Heart right ventricle (tissue), 16 donors: Measurements from ENCODE around the gene ANKRD33B. TPM values are rescaled to one million over a fixed set of nuclear protein-coding genes. Genes with fewer than 3 reads are reported as not detected.

ENCODE experiments used
- ATAC-seq, 8 donors: fragments of 200-7000 bp; cut with Tn5 transposase; one replicate each; pipeline ENCODE4 v1.9.1; 2020; ENCODE audit warnings: mild to moderate bottlenecking in 8 of 8, moderate library complexity in 8 of 8, moderate number of reproducible peaks in 1 of 8
- DNase-seq, 2 donors: peaks; one replicate each; pipeline ENCODE4 v3.0.0-alpha.2; 2020
- H3K27ac ChIP-seq, 10 donors: fragments of 200-600 bp; sonication (generic) in 2 of 10; one replicate each; pipeline versions ENCODE4 v1.5.0 to v1.8.0; 2020 to 2022; ENCODE audit warnings: mild to moderate bottlenecking in 3 of 10
- H3K27me3 ChIP-seq, 7 donors: fragments of 200-600 bp; one replicate each; pipeline ENCODE4 v1.8.0; 2021 to 2022; ENCODE audit warnings: mild to moderate bottlenecking in 2 of 7
- H3K36me3 ChIP-seq, 9 donors: fragments of 200-600 bp; sonication (generic) in 1 of 9; one replicate each; pipeline versions ENCODE4 v1.5.0 to v1.8.0; 2020 to 2022; ENCODE audit warnings: mild to moderate bottlenecking in 2 of 9
- H3K4me1 ChIP-seq, 9 donors: fragments of 200-600 bp; sonication (generic) in 1 of 9; one replicate each; pipeline versions ENCODE4 v1.5.0 to v1.8.0; 2020 to 2022; ENCODE audit warnings: mild to moderate bottlenecking in 4 of 9
- H3K4me3 ChIP-seq, 10 donors: fragments of 200-600 bp; sonication (generic) in 2 of 10; one replicate each; pipeline versions ENCODE4 v1.5.0 to v1.8.0; 2020 to 2022; ENCODE audit warnings: mild to moderate bottlenecking in 7 of 10, moderate library complexity in 2 of 10
- H3K9me3 ChIP-seq, 11 donors: fragments of 200-600 bp in 10 of 11; sonication (generic) in 2 of 11; one replicate each; pipeline versions ENCODE4 v1.5.0 to v1.8.0; 2013 to 2022; ENCODE audit warnings: mild to moderate bottlenecking in 2 of 11, control low read depth in 1 of 11, moderate library complexity in 1 of 11
- WGBS, 2 donors: extraction: QIAGEN DNeasy Blood & Tissue Kit; methylation state at CpG; one replicate each; pipeline ENCODE4 v1.1.7; 2013; ENCODE audit warnings: inconsistent platforms in 1 of 2; 5-methylcytosine and 5-hydroxymethylcytosine counted together
- intact Hi-C, 10 donors: fragments of 100-400 bp; cut with DNase I; formaldehyde crosslinking; loops; one replicate each; pipeline versions ENCODE4 v1.11.1 to v1.14.2; 2022
- polyA plus RNA-seq, 2 donors: library from polyadenylated mRNA; stranded (reverse); fragments of 200-250 nt; gene quantifications; one replicate each; pipeline ENCODE4 v1.2.3, GENCODE V29; 2013
- total RNA-seq, 10 donors: library from RNA; stranded (reverse); fragmentation: NEBNext Ultra II Directional in 3 of 10; extraction: Animal tissue kit (Norgen Biotek cat#: 25700) in 3 of 10; gene quantifications; one replicate each; pipeline versions ENCODE4 v1.2.1 to v1.2.4, GENCODE V29; 2021 to 2023
- TF ChIP-seq, protein P1 (sequence below), 9 donors: fragments of 200-600 bp; sonication (generic) in 2 of 9; IDR thresholded peaks; one replicate each; pipeline versions ENCODE4 v1.5.0 to v1.8.0; 2021 to 2022; ENCODE audit warnings: antibody characterized with exemption in 9 of 9, mild to moderate bottlenecking in 5 of 9, moderate library complexity in 1 of 9
- donor health status: Arrhythmogenic right ventricular cardiomyopathy.
- donor health status: ischemic (EF 13 %, LVEDD 7.1; RV severe dilation, severe dysfunction).
- donor health status: healthy with polysubstance abuse.
- donor health status: DM: no; HTN: yes; CAD: no.
- donor health status: DM: no; HTN: no; CAD: no.
- donor health status: ischemic (EF 25% LVEDD 6.9; RV normal size, moderate dysfunction).
- donor health status: ischemic (EF 25% LVEDD 5.7; RV mildly dilated, moderate dysfunction).
- donor health status: healthy.
- donor health status: DM: yes; HTN: yes; CAD: no.
- donor health status: Ischemic cardiomyopathy.
- donor health status: ischemic (EF 35%, LVEDD 5.7; RV mildly dilated, moderate dysfunction).
- donor health status: nonischemic (EF 11% LVEDD 7.7; RV severe dilation, severe dysfunction).
- donor health status: DM: yes; HTN: yes; CAD: no.
- donor health status: PGD.
- donor health status: ischemic (EF 29% LVEDD 5.4; RV normal size, mild dysfunction).
- donor health status: nonischemic (EF 23%, LVEDD 6.1; RV moderate dilation, normal function).

ANKRD33B gene
- total and polyA plus RNA-seq, 12 donors, result 0.46 to 33.0 (median 13.3) TPM

DNA sequence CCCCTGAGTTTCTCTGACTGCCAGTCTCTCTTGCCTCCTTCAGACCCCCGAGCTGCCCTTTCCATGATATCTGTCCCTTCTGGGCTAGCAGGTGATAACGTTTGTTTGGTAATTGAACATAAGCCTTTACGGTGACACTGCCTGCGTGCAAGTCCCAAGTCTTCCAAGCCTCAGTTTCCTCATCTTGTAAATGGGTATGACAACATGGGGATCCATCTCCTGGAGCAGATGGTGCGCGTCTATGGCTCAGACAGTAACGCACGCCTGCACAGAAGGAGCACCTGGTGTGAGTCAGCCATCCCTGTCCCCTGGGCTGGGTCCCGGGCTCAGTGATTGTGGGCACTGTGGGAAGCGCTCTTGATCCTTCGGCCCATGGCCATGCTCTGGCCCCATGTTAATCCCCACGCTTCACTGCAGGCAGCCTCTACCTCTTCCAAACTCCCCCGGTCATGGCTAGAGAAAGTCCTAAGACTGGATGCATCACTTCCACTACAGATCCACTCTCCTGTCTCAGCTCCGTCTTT, 111.4 kb downstream of the ANKRD33B start:
- TF ChIP-seq, protein P1, sequence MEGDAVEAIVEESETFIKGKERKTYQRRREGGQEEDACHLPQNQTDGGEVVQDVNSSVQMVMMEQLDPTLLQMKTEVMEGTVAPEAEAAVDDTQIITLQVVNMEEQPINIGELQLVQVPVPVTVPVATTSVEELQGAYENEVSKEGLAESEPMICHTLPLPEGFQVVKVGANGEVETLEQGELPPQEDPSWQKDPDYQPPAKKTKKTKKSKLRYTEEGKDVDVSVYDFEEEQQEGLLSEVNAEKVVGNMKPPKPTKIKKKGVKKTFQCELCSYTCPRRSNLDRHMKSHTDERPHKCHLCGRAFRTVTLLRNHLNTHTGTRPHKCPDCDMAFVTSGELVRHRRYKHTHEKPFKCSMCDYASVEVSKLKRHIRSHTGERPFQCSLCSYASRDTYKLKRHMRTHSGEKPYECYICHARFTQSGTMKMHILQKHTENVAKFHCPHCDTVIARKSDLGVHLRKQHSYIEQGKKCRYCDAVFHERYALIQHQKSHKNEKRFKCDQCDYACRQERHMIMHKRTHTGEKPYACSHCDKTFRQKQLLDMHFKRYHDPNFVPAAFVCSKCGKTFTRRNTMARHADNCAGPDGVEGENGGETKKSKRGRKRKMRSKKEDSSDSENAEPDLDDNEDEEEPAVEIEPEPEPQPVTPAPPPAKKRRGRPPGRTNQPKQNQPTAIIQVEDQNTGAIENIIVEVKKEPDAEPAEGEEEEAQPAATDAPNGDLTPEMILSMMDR (IDR thresholded peaks at IDR 0.05), result no peak
- H3K27me3 ChIP-seq, result peaks cover 0 to 13% (median 0%) of the 10 kb centered on the region in 7 donors
- 77 to 87% methylated on average over 14 of the region's 14 CpGs for WGBS, 2 donors
- H3K4me3 ChIP-seq, result no peak overlapping the region
- peaks cover 0 to 34% (median 10%) of the 10 kb centered on the region in 9 donors for H3K36me3 ChIP-seq
- ATAC-seq (no peak), DNase-seq (no peak)
- H3K4me1 ChIP-seq, result peaks cover 0 to 3% (median 0%) of the 10 kb centered on the region in 9 donors
- peaks cover 0 to 9% (median 0%) of the 10 kb centered on the region in 11 donors for H3K9me3 ChIP-seq
- intact Hi-C loops, result loop anchor here in 1 of 10 donors (10.0 kb wide), 1 partner anchor 1540 kb away; no protein-coding TSS in a partner anchor
- no peak overlapping the region for H3K27ac ChIP-seq

DNA sequence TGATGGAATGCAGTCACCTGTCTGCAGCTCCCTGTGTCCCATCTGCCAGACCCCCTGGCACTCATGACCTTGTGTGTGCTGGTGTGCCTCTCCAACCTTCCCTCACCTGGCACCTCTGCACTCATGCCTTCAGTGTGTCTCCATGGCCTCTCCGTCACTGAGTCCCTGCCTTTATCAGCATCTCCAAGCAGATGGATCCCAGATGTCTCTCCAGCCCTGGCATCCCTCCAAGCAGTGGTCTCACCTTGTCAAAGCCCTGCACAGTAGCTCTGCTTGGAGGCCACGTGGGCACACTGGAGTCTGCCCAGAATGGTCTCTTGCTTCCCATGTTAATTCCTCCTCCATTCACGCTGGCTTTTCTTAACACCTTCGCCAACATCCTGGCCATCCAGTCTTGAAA, 112.4 kb downstream of the ANKRD33B start:
- Histone ChIP-seq H3K4me1 (peaks cover 0 to 3% (median 0%) of the 10 kb centered on the region in 9 donors), H3K9me3 (peaks cover 0 to 9% (median 0%) of the 10 kb centered on the region in 11 donors), H3K27ac (no peak overlapping the region), H3K36me3 (peaks cover 0 to 44% (median 10%) of the 10 kb centered on the region in 9 donors), H3K4me3 (no peak overlapping the region), H3K27me3 (peaks cover 0 to 13% (median 0%) of the 10 kb centered on the region in 7 donors)
- DNase-seq (no peak), ATAC-seq (peak in 1 of 8 donors; percentile 12)
- intact Hi-C loops, result loop anchor here in 1 of 10 donors (10.0 kb wide), 1 partner anchor 1541 kb away; no protein-coding TSS in a partner anchor
- 67 to 69% methylated on average over 4 of the region's 4 CpGs for WGBS, 2 donors
- TF ChIP-seq, protein P1 (IDR thresholded peaks at IDR 0.05), result no peak

DNA sequence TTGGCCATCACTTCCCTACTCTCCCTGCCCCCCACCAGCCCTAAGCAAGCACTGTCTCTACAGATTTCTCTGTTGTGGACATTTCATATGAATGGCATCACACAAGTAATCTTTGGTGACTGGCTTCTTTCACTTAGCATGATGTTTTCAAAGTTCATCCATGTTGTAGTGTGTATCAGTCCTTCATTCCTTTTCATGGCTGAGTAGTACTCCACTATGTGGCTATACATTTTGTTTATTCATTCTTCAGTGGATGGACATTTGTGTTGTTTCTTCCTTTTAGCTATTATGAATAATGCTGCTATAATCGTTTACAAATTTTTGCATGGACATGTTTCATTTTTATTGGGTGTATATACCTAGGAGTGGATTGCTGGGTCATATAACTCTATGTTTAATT, 113.1 kb downstream of the ANKRD33B start:
- TF ChIP-seq, protein P1 (IDR thresholded peaks at IDR 0.05), result no peak
- 97% methylated on average over 1 of the region's 1 CpG for WGBS, 2 donors

DNA sequence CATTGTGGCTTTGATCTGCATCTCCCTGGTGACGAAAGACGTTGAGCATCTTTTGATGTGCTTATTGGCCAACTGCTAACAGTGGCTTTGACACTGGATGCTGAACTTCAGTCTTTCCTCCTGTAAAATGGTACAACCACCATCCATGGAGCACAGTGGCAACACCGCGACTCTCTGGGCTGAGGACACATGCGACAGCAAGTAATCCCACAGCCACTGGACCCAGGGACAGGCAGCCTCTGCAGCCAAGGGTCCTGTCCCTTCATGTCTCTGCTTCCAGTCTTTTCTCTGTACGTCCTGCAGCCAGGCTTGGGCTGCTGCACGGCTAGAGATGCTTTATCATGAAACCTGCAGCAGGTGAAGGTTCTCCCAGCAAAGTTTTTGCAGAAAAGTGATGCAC, 113.7 kb downstream of the ANKRD33B start:
- Histone ChIP-seq H3K4me3 (no peak overlapping the region), H3K9me3 (peaks cover 0 to 9% (median 0%) of the 10 kb centered on the region in 11 donors), H3K4me1 (peaks cover 0 to 3% (median 0%) of the 10 kb centered on the region in 9 donors), H3K27me3 (peaks cover 0 to 13% (median 0%) of the 10 kb centered on the region in 7 donors), H3K27ac (no peak overlapping the region), H3K36me3 (peaks cover 0 to 57% (median 10%) of the 10 kb centered on the region in 9 donors)
- TF ChIP-seq, protein P1 (IDR thresholded peaks at IDR 0.05), result no peak
- WGBS, 2 donors, result 94 to 98% methylated on average over 7 of the region's 7 CpGs
- no peak for ATAC-seq
- no peak for DNase-seq
- intact Hi-C loops, result loop anchor here in 1 of 10 donors (10.0 kb wide), 1 partner anchor 1543 kb away; no protein-coding TSS in a partner anchor

More for the DNA sequence above, 113.1 kb downstream of the ANKRD33B start:
- ATAC-seq, result no peak
- peaks cover 0 to 13% (median 0%) of the 10 kb centered on the region in 7 donors for H3K27me3 ChIP-seq
- peaks cover 0 to 51% (median 10%) of the 10 kb centered on the region in 9 donors for H3K36me3 ChIP-seq
- H3K27ac ChIP-seq, result no peak overlapping the region
- no peak for DNase-seq
- H3K4me1 ChIP-seq, result peaks cover 0 to 3% (median 0%) of the 10 kb centered on the region in 9 donors
- no peak overlapping the region for H3K4me3 ChIP-seq
- intact Hi-C loops, result loop anchor here in 1 of 10 donors (10.0 kb wide), 1 partner anchor 1542 kb away; no protein-coding TSS in a partner anchor
- H3K9me3 ChIP-seq, result peaks cover 0 to 9% (median 0%) of the 10 kb centered on the region in 11 donors
